Breast epithelium (tissue), 3 donors: ENCODE measurements around the gene LYRM4.

Experiments
- CTCF ChIP-seq, 3 donors: fragments of 450-650 bp; IDR thresholded peaks; one replicate each; pipeline ENCODE4 v1.5.1; 2016 to 2017; ENCODE audit warnings: antibody characterized with exemption in 3 of 3, mild to moderate bottlenecking in 3 of 3, moderate library complexity in 3 of 3
- POLR2AphosphoS5 ChIP-seq, 3 donors: sonication (generic); formaldehyde crosslinking; IDR thresholded peaks; one replicate each; pipeline ENCODE4 v1.6.1; 2017; ENCODE audit warnings: antibody characterized with exemption in 3 of 3

GRCh38 chr6:5259428-5259827, 1.3 kb downstream of the LYRM4 start:
- TF ChIP-seq CTCF (IDR thresholded peaks at IDR 0.05) (no peak), POLR2AphosphoS5 (IDR thresholded peaks at IDR 0.05) (no peak)
